ENCODE measurements around the gene PAPSS2.
A peak's percentile ranks its signal among the peaks of the same experiment; 100 is the strongest.

PAPSS2 gene

DNA sequence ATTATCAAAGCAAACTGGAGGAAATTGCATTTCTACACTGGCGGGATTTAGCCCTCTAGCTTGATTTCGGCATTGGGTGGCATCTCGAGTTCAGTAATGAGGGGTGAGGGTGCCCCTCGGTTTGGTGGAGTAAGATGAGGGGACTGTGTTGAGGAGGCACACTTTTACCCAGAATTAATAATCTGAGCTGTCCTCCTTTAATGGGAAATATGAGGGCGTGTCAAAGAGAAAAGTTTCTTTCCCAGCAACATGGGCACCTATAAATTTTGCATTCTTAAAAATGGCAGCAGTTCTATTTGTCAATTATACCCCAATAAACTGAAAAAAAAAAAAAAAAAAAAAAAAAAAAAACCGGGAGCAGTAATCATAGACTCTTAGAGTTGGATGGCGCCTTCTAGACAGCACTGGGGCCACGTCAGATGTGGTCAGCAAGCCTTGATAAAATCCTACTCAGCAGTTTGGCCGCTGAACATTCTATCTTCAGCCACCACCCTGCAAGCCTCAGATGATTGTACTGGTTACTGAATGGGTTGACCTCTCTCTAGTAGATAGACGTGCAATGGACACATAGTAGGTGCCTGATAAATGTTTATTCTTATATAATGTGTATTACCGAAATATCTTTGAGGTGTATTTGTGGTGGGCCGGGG, 931 bp downstream of the PAPSS2 start:
- TF ChIP-seq, protein P1, sequence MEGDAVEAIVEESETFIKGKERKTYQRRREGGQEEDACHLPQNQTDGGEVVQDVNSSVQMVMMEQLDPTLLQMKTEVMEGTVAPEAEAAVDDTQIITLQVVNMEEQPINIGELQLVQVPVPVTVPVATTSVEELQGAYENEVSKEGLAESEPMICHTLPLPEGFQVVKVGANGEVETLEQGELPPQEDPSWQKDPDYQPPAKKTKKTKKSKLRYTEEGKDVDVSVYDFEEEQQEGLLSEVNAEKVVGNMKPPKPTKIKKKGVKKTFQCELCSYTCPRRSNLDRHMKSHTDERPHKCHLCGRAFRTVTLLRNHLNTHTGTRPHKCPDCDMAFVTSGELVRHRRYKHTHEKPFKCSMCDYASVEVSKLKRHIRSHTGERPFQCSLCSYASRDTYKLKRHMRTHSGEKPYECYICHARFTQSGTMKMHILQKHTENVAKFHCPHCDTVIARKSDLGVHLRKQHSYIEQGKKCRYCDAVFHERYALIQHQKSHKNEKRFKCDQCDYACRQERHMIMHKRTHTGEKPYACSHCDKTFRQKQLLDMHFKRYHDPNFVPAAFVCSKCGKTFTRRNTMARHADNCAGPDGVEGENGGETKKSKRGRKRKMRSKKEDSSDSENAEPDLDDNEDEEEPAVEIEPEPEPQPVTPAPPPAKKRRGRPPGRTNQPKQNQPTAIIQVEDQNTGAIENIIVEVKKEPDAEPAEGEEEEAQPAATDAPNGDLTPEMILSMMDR (IDR thresholded peaks at IDR 0.05; ENCODE audit: low read depth, low read length) = no peak
- DNase-seq = no peak
- peak overlapping the region; percentile 89 for H3K4me3 ChIP-seq (ENCODE audit: low read depth, low read length)
- H3K9me3 ChIP-seq (ENCODE audit: severe bottlenecking) = no peaks in the 10 kb centered on the region
- H3K27me3 ChIP-seq (ENCODE audit: insufficient read depth, low read depth, severe bottlenecking) = no peaks in the 10 kb centered on the region
- no peaks in the 10 kb centered on the region for H3K36me3 ChIP-seq
- H3K27ac ChIP-seq = no peak overlapping the region

- no peak for DNase-seq
- H3K36me3 ChIP-seq = no peaks in the 10 kb centered on the region
- TF ChIP-seq, protein P1 (IDR thresholded peaks at IDR 0.05; ENCODE audit: low read depth, low read length) = no peak
These were observed 2.4 kb downstream of the PAPSS2 start for GRCh38 chr10:87661861-87662785.

DNA sequence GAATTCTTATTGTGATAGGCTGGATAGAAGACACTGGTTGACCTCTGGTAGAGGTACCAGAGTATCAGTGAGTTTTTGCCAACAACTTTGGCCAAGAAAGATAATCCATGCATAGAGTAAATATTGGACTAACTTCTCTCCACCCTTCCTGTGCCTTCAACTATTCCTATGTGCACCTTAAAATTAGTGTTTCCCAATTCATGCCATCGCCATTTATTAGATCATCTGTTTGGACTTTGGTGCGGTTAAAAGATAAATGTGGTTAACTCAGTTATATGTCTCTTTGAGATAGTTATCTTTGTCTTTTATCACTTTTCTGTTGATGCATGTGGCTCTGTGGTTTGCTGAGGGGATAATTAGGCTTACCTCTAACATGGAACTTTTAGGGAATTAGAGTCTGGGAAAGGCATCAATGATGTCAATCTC, 4.6 kb downstream of the PAPSS2 start:
- no peak for DNase-seq
- Histone ChIP-seq H3K27ac (no peak overlapping the region), H3K27me3 (ENCODE audit: insufficient read depth, low read depth, severe bottlenecking) (no peaks in the 10 kb centered on the region), H3K9me3 (ENCODE audit: severe bottlenecking) (no peaks in the 10 kb centered on the region), H3K4me3 (ENCODE audit: low read depth, low read length) (no peak overlapping the region), H3K36me3 (no peaks in the 10 kb centered on the region)
- TF ChIP-seq, protein P1 (IDR thresholded peaks at IDR 0.05; ENCODE audit: low read depth, low read length) = no peak

More at GRCh38 chr10:87661861-87662785, 2.4 kb downstream of the PAPSS2 start:
- H3K4me3 ChIP-seq (ENCODE audit: low read depth, low read length) = no peak overlapping the region
- H3K27me3 ChIP-seq (ENCODE audit: insufficient read depth, low read depth, severe bottlenecking) = no peaks in the 10 kb centered on the region
- H3K27ac ChIP-seq = no peak overlapping the region
- no peaks in the 10 kb centered on the region for H3K9me3 ChIP-seq (ENCODE audit: severe bottlenecking)

DNA sequence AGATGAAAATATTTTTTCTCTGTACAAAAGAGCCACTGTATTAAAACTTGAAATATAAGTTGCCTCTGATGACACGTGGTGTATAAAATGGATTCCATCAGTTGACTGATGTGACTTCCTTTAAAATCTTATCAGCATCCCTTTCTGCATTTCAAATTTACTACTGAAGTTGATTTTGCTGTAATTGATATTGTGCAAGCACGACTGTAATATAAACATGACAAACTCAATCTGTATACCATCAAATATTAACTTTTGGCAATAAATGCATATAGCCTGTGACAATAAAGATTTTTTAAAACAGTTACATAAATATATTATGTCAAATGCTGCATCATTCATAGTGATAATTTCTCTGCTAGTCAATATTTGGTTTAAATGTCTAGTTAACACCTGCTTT, 7.8 kb downstream of the PAPSS2 start:
- H3K27me3 ChIP-seq (ENCODE audit: insufficient read depth, low read depth, severe bottlenecking) = no peaks in the 10 kb centered on the region
- DNase-seq = no peak
- H3K36me3 ChIP-seq = no peaks in the 10 kb centered on the region
- TF ChIP-seq, protein P1 (IDR thresholded peaks at IDR 0.05; ENCODE audit: low read depth, low read length) = no peak
- H3K27ac ChIP-seq = no peak overlapping the region
- H3K9me3 ChIP-seq (ENCODE audit: severe bottlenecking) = no peaks in the 10 kb centered on the region
- H3K4me3 ChIP-seq (ENCODE audit: low read depth, low read length) = no peak overlapping the region

- Histone ChIP-seq H3K4me3 (ENCODE audit: low read depth, low read length) (no peak overlapping the region), H3K36me3 (no peaks in the 10 kb centered on the region), H3K27ac (no peak overlapping the region), H3K9me3 (ENCODE audit: severe bottlenecking) (no peaks in the 10 kb centered on the region), H3K27me3 (ENCODE audit: insufficient read depth, low read depth, severe bottlenecking) (no peaks in the 10 kb centered on the region)
- TF ChIP-seq, protein P1 (IDR thresholded peaks at IDR 0.05; ENCODE audit: low read depth, low read length) = no peak
- no peak for DNase-seq
These were observed 8.8 kb downstream of the PAPSS2 start for GRCh38 chr10:87668324-87669074.

All from WERI-Rb-1 (cell line).